ENCODE data around the gene SERPINA5. TPM values are rescaled to one million over a fixed set of nuclear protein-coding genes. Genes with fewer than 3 reads are reported as not detected.

SERPINA5 gene
- total and polyA plus RNA-seq, 2 of the 13 experiments (the other 11 are each of a cell fraction or from before 2014, with no cell fraction given), result 449 to 498 TPM

- TF ChIP-seq FOXK1 (CRISPR knock-in tag; IDR thresholded peaks at IDR 0.05; ENCODE audit: borderline replicate concordance, low read depth) (no peak), REPIN1 (CRISPR knock-in tag; IDR thresholded peaks at IDR 0.05; ENCODE audit: borderline replicate concordance, low read depth) (no peak), PBX3 (CRISPR knock-in tag; IDR thresholded peaks at IDR 0.05; ENCODE audit: borderline replicate concordance) (no peak), RBAK (CRISPR knock-in tag; IDR thresholded peaks at IDR 0.05) (peak; percentile 89), ZNF547 (CRISPR knock-in tag; IDR thresholded peaks at IDR 0.05) (no peak), ZNF772 (CRISPR knock-in tag; IDR thresholded peaks at IDR 0.05) (no peak), TRAFD1 (CRISPR knock-in tag; IDR thresholded peaks at IDR 0.05; ENCODE audit: borderline replicate concordance) (no peak), HHEX (CRISPR knock-in tag; IDR thresholded peaks at IDR 0.05) (no peak), ZNF512B (CRISPR knock-in tag; IDR thresholded peaks at IDR 0.05; ENCODE audit: borderline replicate concordance) (no peak), PRMT3 (CRISPR knock-in tag; IDR thresholded peaks at IDR 0.05; ENCODE audit: borderline replicate concordance, low read depth) (no peak), DMAP1 (CRISPR knock-in tag; IDR thresholded peaks at IDR 0.05) (no peak), ZBTB3 (CRISPR knock-in tag; IDR thresholded peaks at IDR 0.05; ENCODE audit: borderline replicate concordance, low read depth) (no peak), ZSCAN21 (CRISPR knock-in tag; IDR thresholded peaks at IDR 0.05; ENCODE audit: borderline replicate concordance) (no peak), HOXD1 (CRISPR knock-in tag; IDR thresholded peaks at IDR 0.05) (no peak), ZNF33A (CRISPR knock-in tag; IDR thresholded peaks at IDR 0.05; ENCODE audit: borderline replicate concordance) (no peak), ZNF614 (CRISPR knock-in tag; IDR thresholded peaks at IDR 0.05; ENCODE audit: borderline replicate concordance) (peak; percentile 37; the same call in 1 of the 2 replicates), ELF3 (CRISPR knock-in tag; IDR thresholded peaks at IDR 0.05) (peak; percentile 87), ATF1 (CRISPR knock-in tag; IDR thresholded peaks at IDR 0.05) (no peak), IRF1 (CRISPR knock-in tag; IDR thresholded peaks at IDR 0.05; ENCODE audit: low read depth) (no peak), PLRG1 (conservative IDR thresholded peaks at IDR 0.05) (no peak), CHD2 (IDR thresholded peaks at IDR 0.05; ENCODE audit: low read depth, low read length) (no peak), ZSCAN29 (CRISPR knock-in tag; conservative IDR thresholded peaks at IDR 0.05) (0 out of 2 replicates have a peak, but pooled peaks have one; percentile 21), NFIC (IDR thresholded peaks at IDR 0.05; ENCODE audit: low read length) (no peak), ZNF264 (CRISPR knock-in tag; IDR thresholded peaks at IDR 0.05) (no peak), FOSL2 (CRISPR knock-in tag; IDR thresholded peaks at IDR 0.05) (peak; percentile 95), KDM5A (IDR thresholded peaks at IDR 0.05; ENCODE audit: borderline replicate concordance, low read length) (no peak)
These were observed 39.0 kb upstream of the SERPINA5 start (continued) for GRCh38 chr14:94542111-94542810.
